K562 (cell line): ENCODE results near the gene CEMIP. TPM values are rescaled to one million over a fixed set of nuclear protein-coding genes. Genes with fewer than 3 reads are reported as not detected.

Source experiments
- ATAC-seq: fragments of 200-7000 bp; cut with Tn5 transposase; 3 replicates; pipeline ENCODE4 v1.9.1; 2020; ENCODE audit warnings: moderate library complexity
- BruUV-seq: library from RNA; stranded (reverse); fragments of 400-500 nt; replicated peaks from 2 replicates; lab custom pipeline; 2021; lab: Mats Ljungman, UMichigan
- CTCF ChIA-PET: fragments of 300-600 bp; formaldehyde crosslinking; extraction: SDS; loops from one replicate; lab custom pipeline; 2021; ENCODE audit warnings: low intra/inter-chr PET ratio; lab: Yijun Ruan, JAX
- POLR2A ChIA-PET: fragments of 300-600, 350-650 bp; sonication (Branson Sonifier 250); formaldehyde crosslinking; extraction: SDS; loops from one replicate; lab custom pipeline; 2021; ENCODE audit warnings: antibody characterized with exemption, inconsistent platforms; lab: Yijun Ruan, JAX
- DNase-seq, 4 experiments: peaks; one replicate each; pipeline versions ENCODE4 v3.0.0 to v3.0.0-alpha.2; 2011 to 2018; ENCODE audit warnings: low spot score in 3 of 4, mixed read lengths in 3 of 4; ENCODE audit errors: extremely low read depth in 1 of 4
- FAIRE-seq: peaks from 2 replicates; lab custom pipeline; 2011; peaks lifted over from hg19 to GRCh38; lab: Jason Lieb, UNC
- H2AFZ ChIP-seq: 2 replicates; pipeline ENCODE4 v1.6.0; 2011; ENCODE audit warnings: low read depth, low read length, control low read depth, inconsistent platforms
- H3K27ac ChIP-seq: fragments of 200-600 bp; 3 replicates; pipeline ENCODE4 v1.8.0; 2011; ENCODE audit warnings: low read depth, mild to moderate bottlenecking, control low read depth, inconsistent platforms, low read length, moderate library complexity, mixed read lengths; ENCODE audit errors: extremely low read depth
- H3K27me3 ChIP-seq, 2 experiments: fragments of 300-600 bp in 1 of 2; 2 replicates in 1 of 2; 3 replicates in 1 of 2; pipeline versions ENCODE4 v1.6.0 to v1.8.0; 2011; ENCODE audit warnings: inconsistent platforms in 2 of 2, low read length in 2 of 2, mild to moderate bottlenecking in 1 of 2, mixed read lengths in 1 of 2, moderate library complexity in 1 of 2; ENCODE audit not compliant: control insufficient read depth in 2 of 2, insufficient read depth in 2 of 2
- H3K36me3 ChIP-seq: fragments of 300-600 bp; 3 replicates; pipeline ENCODE4 v1.8.0; 2011; ENCODE audit warnings: mild to moderate bottlenecking, low read length, inconsistent platforms; ENCODE audit not compliant: control insufficient read depth, insufficient read depth
- H3K4me1 ChIP-seq, 2 experiments: fragments of 200-600 bp in 1 of 2; replicated peaks in 1 of 2; 2 replicates in 1 of 2; 3 replicates in 1 of 2; pipeline versions ENCODE4 v1.5.1 to v1.8.0; 2011; ENCODE audit warnings: inconsistent platforms in 2 of 2, low read length in 2 of 2, mild to moderate bottlenecking in 1 of 2, mixed read lengths in 1 of 2, moderate library complexity in 1 of 2; ENCODE audit not compliant: control insufficient read depth in 2 of 2, insufficient read depth in 2 of 2
- H3K4me2 ChIP-seq: 2 replicates; pipeline ENCODE4 v1.6.1; 2011; ENCODE audit warnings: low read length, control low read depth, inconsistent platforms, mixed read lengths; ENCODE audit not compliant: insufficient read depth
- H3K4me3 ChIP-seq: fragments of 200-600 bp; sonication (generic), shearing (Covaris generic); 2 replicates; pipeline ENCODE4 v1.5.1; 2016; ENCODE audit warnings: control low read depth, inconsistent platforms
- H3K79me2 ChIP-seq: fragments of 200-600 bp; 3 replicates; pipeline ENCODE4 v1.8.0; 2011; ENCODE audit warnings: low read length, inconsistent platforms; ENCODE audit not compliant: control insufficient read depth, insufficient read depth
- H3K9ac ChIP-seq, 2 experiments: 2 replicates each; pipeline versions ENCODE4 v1.6.0 to v1.6.1; 2011; ENCODE audit warnings: low read depth in 2 of 2, low read length in 2 of 2, control low read depth in 1 of 2, inconsistent platforms in 1 of 2, mild to moderate bottlenecking in 1 of 2, mixed read lengths in 1 of 2; ENCODE audit not compliant: insufficient read depth in 1 of 2
- H3K9me1 ChIP-seq: one replicate; pipeline ENCODE4 v1.6.0; 2011; ENCODE audit warnings: inconsistent platforms, mild to moderate bottlenecking, low read length, moderate library complexity; ENCODE audit not compliant: control insufficient read depth, insufficient read depth
- H3K9me3 ChIP-seq: replicated peaks from 2 replicates; pipeline ENCODE4 v1.5.1; 2011; ENCODE audit warnings: low read depth, low read length, inconsistent platforms; ENCODE audit not compliant: control insufficient read depth, insufficient read depth
- H4K20me1 ChIP-seq: replicated peaks from 2 replicates; pipeline ENCODE4 v1.6.1; 2011; ENCODE audit warnings: low read length, inconsistent platforms, mixed read lengths; ENCODE audit not compliant: control insufficient read depth, insufficient read depth
- FOXP1 ChIP-seq: sonication (generic); formaldehyde crosslinking; IDR thresholded peaks from 2 replicates; pipeline ENCODE4 v1.8.0; 2022; ENCODE audit warnings: mild to moderate bottlenecking, missing genetic modification reagents
- MTA1 ChIP-seq: fragments of 450-650 bp; IDR thresholded peaks from 2 replicates; pipeline ENCODE4 v1.6.1; 2017; ENCODE audit warnings: borderline replicate concordance
- PTRF ChIP-seq: fragments of 450-650 bp; IDR thresholded peaks from 2 replicates; pipeline ENCODE4 v1.6.1; 2016; ENCODE audit warnings: mild to moderate bottlenecking, missing genetic modification characterization, missing compliant biosample characterization
- ZNF133 ChIP-seq: fragments of 250-450 bp; sonication (Bioruptor Pico); IDR thresholded peaks from 2 replicates; pipeline ENCODE4 v1.4.0; 2020; ENCODE audit warnings: mild to moderate bottlenecking
- ZNF253 ChIP-seq: fragments of 250-450 bp; sonication (Bioruptor Pico); conservative IDR thresholded peaks from 2 replicates; pipeline ENCODE4 v1.6.1; 2021; ENCODE audit warnings: mild to moderate bottlenecking
- in situ Hi-C: fragments of 300-500 bp; cut with MboI; formaldehyde crosslinking; loops from 4 replicates; pipeline ENCODE4 v1.15.0; 2018; ENCODE audit warnings: inconsistent platforms, mixed read lengths
- intact Hi-C: fragments of 100-400 bp; cut with micrococcal nuclease; formaldehyde crosslinking; loops from 2 replicates; pipeline ENCODE4 v1.14.2; 2022
- polyA plus RNA-seq, 8 experiments: library from polyadenylated mRNA; depleted of rRNA in 4 of 8; stranded (reverse) in 5 of 8; unstranded in 3 of 8; fragments of >200 nt; fragmentation: Nextera tagmentation in 2 of 8; fragmentation: Illumina TruSeq in 1 of 8; extraction: Ambion mirVana in 2 of 8; extraction: Trizol in 1 of 8; gene quantifications; 2 replicates each; pipeline versions ENCODE4 v1.2.1 to v1.2.3, GENCODE V29; 2011 to 2014; ENCODE audit warnings: inconsistent platforms in 1 of 8, missing spikeins in 1 of 8
- total RNA-seq, 7 experiments: library from RNA; depleted of rRNA in 6 of 7; stranded (reverse); fragments of >200 nt in 6 of 7; fragmentation: Illumina TruSeq in 2 of 7; extraction: Trizol in 2 of 7; gene quantifications; 2 replicates each; pipeline versions ENCODE4 v1.2.1 to v1.2.3, GENCODE V29; 2011 to 2021; ENCODE audit warnings: low replicate concordance in 1 of 7
- TF ChIP-seq, protein P1 (sequence below): sonication (generic); formaldehyde crosslinking; IDR thresholded peaks from 2 replicates; pipeline ENCODE4 v1.8.0; 2022; ENCODE audit warnings: mild to moderate bottlenecking, missing genetic modification reagents

CEMIP gene
- total and polyA plus RNA-seq, 9 of the 15 experiments (the other 6 are each of a cell fraction or from before 2014, with no cell fraction given) = 0.33 TPM; not detected in 8

DNA sequence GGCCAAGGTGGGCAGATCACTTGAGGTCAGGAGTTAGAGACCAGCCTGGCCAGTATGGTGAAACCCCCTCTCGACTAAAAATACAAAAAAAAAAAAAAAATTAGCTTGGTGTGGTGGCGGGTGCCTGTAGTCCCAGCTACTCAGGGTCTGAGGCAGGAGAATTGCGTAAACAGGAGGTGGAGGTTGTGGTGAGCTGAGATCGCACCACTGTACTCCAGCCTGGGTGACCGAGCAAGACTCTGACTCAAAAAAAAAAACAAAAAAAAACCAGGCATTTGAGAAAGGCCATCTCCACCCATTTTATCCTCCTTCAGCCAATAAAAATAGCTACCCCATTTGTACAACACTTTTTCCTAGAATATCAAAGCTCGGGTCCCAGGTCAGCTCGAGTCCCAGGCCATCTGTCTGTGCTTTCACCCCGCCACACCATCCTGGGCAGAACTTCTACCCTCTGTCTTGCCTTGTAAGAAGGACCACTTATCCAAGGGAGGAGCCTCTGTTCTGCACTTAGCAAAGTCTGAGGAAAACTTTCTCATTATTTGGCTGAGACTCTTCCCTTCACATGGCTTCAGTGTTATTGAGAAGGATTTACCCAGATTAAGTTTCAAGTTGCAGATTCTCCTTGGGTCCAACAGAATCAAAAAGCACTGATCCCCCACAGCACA lies 111.3 kb downstream of the CEMIP start (continued):
- TF ChIP-seq, protein P1, sequence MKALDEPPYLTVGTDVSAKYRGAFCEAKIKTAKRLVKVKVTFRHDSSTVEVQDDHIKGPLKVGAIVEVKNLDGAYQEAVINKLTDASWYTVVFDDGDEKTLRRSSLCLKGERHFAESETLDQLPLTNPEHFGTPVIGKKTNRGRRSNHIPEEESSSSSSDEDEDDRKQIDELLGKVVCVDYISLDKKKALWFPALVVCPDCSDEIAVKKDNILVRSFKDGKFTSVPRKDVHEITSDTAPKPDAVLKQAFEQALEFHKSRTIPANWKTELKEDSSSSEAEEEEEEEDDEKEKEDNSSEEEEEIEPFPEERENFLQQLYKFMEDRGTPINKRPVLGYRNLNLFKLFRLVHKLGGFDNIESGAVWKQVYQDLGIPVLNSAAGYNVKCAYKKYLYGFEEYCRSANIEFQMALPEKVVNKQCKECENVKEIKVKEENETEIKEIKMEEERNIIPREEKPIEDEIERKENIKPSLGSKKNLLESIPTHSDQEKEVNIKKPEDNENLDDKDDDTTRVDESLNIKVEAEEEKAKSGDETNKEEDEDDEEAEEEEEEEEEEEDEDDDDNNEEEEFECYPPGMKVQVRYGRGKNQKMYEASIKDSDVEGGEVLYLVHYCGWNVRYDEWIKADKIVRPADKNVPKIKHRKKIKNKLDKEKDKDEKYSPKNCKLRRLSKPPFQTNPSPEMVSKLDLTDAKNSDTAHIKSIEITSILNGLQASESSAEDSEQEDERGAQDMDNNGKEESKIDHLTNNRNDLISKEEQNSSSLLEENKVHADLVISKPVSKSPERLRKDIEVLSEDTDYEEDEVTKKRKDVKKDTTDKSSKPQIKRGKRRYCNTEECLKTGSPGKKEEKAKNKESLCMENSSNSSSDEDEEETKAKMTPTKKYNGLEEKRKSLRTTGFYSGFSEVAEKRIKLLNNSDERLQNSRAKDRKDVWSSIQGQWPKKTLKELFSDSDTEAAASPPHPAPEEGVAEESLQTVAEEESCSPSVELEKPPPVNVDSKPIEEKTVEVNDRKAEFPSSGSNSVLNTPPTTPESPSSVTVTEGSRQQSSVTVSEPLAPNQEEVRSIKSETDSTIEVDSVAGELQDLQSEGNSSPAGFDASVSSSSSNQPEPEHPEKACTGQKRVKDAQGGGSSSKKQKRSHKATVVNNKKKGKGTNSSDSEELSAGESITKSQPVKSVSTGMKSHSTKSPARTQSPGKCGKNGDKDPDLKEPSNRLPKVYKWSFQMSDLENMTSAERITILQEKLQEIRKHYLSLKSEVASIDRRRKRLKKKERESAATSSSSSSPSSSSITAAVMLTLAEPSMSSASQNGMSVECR (CRISPR knock-in tag) = no peak

DNA sequence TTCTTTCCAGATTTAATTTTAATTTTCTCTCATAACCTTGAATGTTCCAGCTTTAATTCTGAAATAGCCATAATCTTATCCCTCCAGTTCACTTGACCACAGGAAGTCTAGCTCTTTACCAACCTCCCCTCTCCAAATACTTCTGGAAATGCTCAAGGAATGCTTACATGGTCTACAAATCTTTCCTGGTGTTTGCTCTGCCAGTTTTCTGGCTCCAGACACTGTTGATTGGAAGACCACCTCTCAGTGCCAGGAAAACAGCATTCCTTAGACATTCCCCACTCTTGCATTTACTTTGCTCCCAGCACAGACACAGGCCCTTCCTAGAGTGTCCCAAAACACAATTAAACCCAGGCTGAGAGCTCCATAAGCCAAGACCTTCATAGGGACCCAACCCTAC lies 111.8 kb downstream of the CEMIP start:
- H3K79me2 ChIP-seq = no peaks in the 10 kb centered on the region
- peaks cover 9 to 25% of the 10 kb centered on the region in 2 experiments; a peak in 4 of 5 replicates for H3K27me3 ChIP-seq
- in situ Hi-C loops = no loop called here
- no peaks in the 10 kb centered on the region for H3K36me3 ChIP-seq
- H3K4me3 ChIP-seq = no peak overlapping the region
- no peaks in the 10 kb centered on the region for H3K9me1 ChIP-seq
- no peaks in the 10 kb centered on the region for H4K20me1 ChIP-seq
- FAIRE-seq = no peak
- ATAC-seq = no peak
- intact Hi-C loops = no loop called here
- DNase-seq = no peak
- H3K27ac ChIP-seq = no peak overlapping the region
- ChIA-PET CTCF (no interaction called here), POLR2A (interaction anchor here (0.9 to 1.0 kb wide), 2 partner anchors 21 to 26 kb away, joined by 3 read pairs; no protein-coding TSS in a partner anchor)
- BruUV-seq = no TSS peak
- no peak overlapping the region for H3K4me2 ChIP-seq
- no peaks in the 10 kb centered on the region for H3K4me1 ChIP-seq
- no peaks in the 10 kb centered on the region for H3K9me3 ChIP-seq
- TF ChIP-seq MTA1 (no peak), ZNF133 (CRISPR knock-in tag) (no peak), ZNF253 (CRISPR knock-in tag) (no peak), PTRF (no peak), FOXP1 (CRISPR knock-in tag) (no peak)
- H3K9ac ChIP-seq = no peak overlapping the region
- no peak overlapping the region for H2AFZ ChIP-seq
